ENCODE measurements around the gene ADGB.
"Not testable (repeated sequence)": the region's sequence is repeated elsewhere in the genome, so short reads cannot be mapped to it uniquely, and the experiment has no call there.

ADGB gene

DNA sequence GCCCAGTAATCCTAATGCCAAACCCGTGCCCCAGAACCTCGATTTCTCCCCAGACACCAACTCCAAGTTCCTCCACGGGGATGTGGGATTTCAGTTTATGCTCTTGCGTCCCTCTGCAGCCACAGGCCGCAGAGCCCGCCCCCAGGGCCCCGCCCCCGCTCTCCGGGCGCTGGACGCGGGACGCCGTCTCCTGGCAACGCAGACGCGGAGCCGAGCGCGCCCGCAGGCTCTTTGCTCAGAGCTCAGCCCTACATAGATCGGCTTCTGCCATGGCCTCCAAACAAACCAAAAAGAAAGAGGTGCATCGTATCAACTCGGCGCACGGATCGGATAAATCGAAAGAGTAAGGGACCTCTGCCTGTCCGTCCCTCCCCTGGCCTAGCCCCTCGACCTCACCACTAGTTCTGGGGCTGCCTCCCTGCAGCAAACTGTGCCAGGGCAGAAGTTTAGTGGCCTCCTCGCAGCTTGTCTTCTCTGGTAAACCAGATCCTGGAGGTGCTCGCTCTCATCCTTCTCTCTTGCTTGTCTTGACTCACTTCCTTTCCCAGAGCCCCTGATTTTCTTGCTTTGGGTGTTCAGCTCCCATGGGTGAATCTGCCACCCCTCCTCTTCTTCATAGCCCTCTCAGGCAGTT, at the start of gene ADGB:
ADGB (plus strand) TSS at position 201 of the 634 bp plus-strand sequence; CDS start at position 270, 69 bp downstream.
- peaks cover 12% of the 10 kb centered on the region for H3K27me3 Mint-ChIP-seq (ENCODE audit: low read depth, poor library complexity)

GRCh38 chr6:146550911-146551310, 47.9 kb upstream of the ADGB start:
- Mint-ChIP-seq H3K27ac (no peak overlapping the region), H3K36me3 (ENCODE audit: low read depth) (peaks cover 40% of the 10 kb centered on the region), H3K4me3 (no peak overlapping the region), H3K9me3 (no peaks in the 10 kb centered on the region), H3K4me1 (peaks cover 16% of the 10 kb centered on the region), H3K27me3 (ENCODE audit: low read depth, poor library complexity) (no peaks in the 10 kb centered on the region)
- no peak for TF ChIP-seq CTCF (IDR thresholded peaks at IDR 0.05)
- DNase-seq: no peak

More for the DNA sequence above, at the start of gene ADGB:
- Mint-ChIP-seq H3K4me3 (peak within 1 kb of the TSS; percentile 81), H3K27ac (no peak within 1 kb of the TSS), H3K9me3 (no peaks in the 10 kb centered on the region), H3K36me3 (ENCODE audit: low read depth) (no peaks in the 10 kb centered on the region), H3K4me1 (peaks cover 15% of the 10 kb centered on the region)
- no peak for TF ChIP-seq CTCF (IDR thresholded peaks at IDR 0.05)
- DNase-seq: peak; percentile 90

DNA sequence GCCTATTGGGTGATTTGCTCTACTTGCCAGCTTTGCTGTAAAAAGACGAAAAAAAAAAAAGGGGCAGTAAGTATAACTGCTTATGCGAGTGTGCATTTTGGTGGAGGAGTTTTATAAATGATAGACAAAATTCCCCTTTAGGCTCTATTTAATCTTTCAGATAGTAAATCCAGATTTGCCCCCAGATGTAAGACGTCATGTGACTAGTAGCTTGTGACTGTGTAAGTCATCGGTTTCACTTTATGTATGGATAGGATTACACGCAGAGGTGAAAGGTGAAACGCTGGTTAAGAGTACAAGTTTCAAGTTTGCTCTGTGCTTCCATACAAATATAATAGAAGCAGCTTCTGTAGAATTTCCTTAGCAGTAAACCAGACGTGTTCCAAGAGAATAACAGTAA, 47.2 kb upstream of the ADGB start:
- Mint-ChIP-seq H3K27me3 (ENCODE audit: low read depth, poor library complexity) (no peaks in the 10 kb centered on the region), H3K9me3 (no peaks in the 10 kb centered on the region), H3K4me1 (peaks cover 12% of the 10 kb centered on the region), H3K36me3 (ENCODE audit: low read depth) (peaks cover 40% of the 10 kb centered on the region), H3K4me3 (no peak overlapping the region), H3K27ac (peak overlapping the region; percentile 89)
- DNase-seq: no peak
- TF ChIP-seq CTCF (IDR thresholded peaks at IDR 0.05): no peak

DNA sequence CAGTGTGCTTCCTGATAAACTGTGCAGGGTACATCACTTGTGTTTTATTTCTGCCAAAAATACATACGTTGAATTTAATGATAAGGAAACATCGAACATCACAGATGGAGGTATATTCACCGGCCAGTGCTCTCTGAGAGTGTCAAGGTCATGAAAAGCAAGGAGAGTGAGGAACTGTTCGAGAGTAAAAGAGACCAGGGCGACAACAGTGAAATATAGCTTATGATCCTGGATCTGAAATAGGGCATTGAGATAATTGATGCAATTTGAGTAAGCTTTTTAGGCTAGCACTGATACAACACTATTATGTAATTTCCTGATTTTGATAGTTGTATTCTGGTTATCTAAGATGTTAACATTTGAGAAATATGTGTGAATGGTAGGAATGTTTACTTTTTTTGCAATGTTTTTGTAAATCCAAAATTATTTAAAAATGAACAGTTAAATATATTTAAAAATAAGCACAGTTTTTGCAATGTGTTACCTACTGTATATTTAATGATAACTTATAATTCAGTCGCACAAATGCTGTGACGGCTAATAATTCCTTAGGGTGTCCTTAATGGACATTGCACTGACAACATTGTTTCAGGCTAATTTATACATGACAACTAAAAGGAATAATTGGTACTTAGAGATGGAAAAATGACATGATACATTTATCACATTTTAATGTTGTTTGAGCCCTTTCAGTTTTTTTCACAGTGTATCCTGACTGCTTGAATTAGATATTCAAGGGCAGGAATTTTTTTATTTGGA, 45.2 kb upstream of the ADGB start:
- H3K27me3 Mint-ChIP-seq (ENCODE audit: low read depth, poor library complexity): no peaks in the 10 kb centered on the region
- no peak overlapping the region for H3K4me3 Mint-ChIP-seq
- TF ChIP-seq CTCF (IDR thresholded peaks at IDR 0.05): no peak
- H3K27ac Mint-ChIP-seq: no peak overlapping the region
- H3K4me1 Mint-ChIP-seq: peaks cover 12% of the 10 kb centered on the region
- H3K36me3 Mint-ChIP-seq (ENCODE audit: low read depth): peaks cover 40% of the 10 kb centered on the region
- no peak for DNase-seq
- H3K9me3 Mint-ChIP-seq: no peaks in the 10 kb centered on the region

GRCh38 chr6:146560607-146561006, 38.2 kb upstream of the ADGB start:
- Mint-ChIP-seq H3K27me3 (ENCODE audit: low read depth, poor library complexity) (no peaks in the 10 kb centered on the region), H3K9me3 (no peaks in the 10 kb centered on the region), H3K4me3 (no peak overlapping the region), H3K27ac (no peak overlapping the region), H3K36me3 (ENCODE audit: low read depth) (no peaks in the 10 kb centered on the region), H3K4me1 (no peaks in the 10 kb centered on the region)
- no peak for TF ChIP-seq CTCF (IDR thresholded peaks at IDR 0.05)
- no peak for DNase-seq

GRCh38 chr6:146566661-146567060, 32.1 kb upstream of the ADGB start:
- not testable (repeated sequence) for H3K36me3 Mint-ChIP-seq (ENCODE audit: low read depth); H3K4me1 Mint-ChIP-seq; H3K9me3 Mint-ChIP-seq; H3K27ac Mint-ChIP-seq; H3K4me3 Mint-ChIP-seq; DNase-seq; H3K27me3 Mint-ChIP-seq (ENCODE audit: low read depth, poor library complexity)

- not testable (repeated sequence) for H3K36me3 Mint-ChIP-seq (ENCODE audit: low read depth); H3K9me3 Mint-ChIP-seq; H3K27ac Mint-ChIP-seq; H3K27me3 Mint-ChIP-seq (ENCODE audit: low read depth, poor library complexity); DNase-seq; H3K4me1 Mint-ChIP-seq; H3K4me3 Mint-ChIP-seq
These were observed 30.2 kb upstream of the ADGB start for GRCh38 chr6:146568619-146569018.

All from nephron progenitor cell (in vitro differentiated cells).